Left lung (tissue), 10 donors: ENCODE results near the gene BMS1. TPM values are rescaled to one million over a fixed set of nuclear protein-coding genes. Genes with fewer than 3 reads are reported as not detected.
"Not testable (repeated sequence)": the region's sequence is repeated elsewhere in the genome, so short reads cannot be mapped to it uniquely, and the experiment has no call there.

Source experiments
- ATAC-seq: fragments of 200-7000 bp; cut with Tn5 transposase; one replicate; pipeline ENCODE4 v1.9.1; 2020; ENCODE audit warnings: moderate library complexity
- DNase-seq, 4 donors: peaks; one replicate each; pipeline ENCODE4 v3.0.0-alpha.2; 2013 to 2020
- H3K27ac ChIP-seq, 2 donors: fragments of 200-600 bp; sonication (generic) in 1 of 2; one replicate each; pipeline versions ENCODE4 v1.5.0 to v1.8.0; 2020 to 2021
- H3K27me3 ChIP-seq, 2 donors: fragments of 200-600 bp; sonication (generic) in 1 of 2; one replicate each; pipeline versions ENCODE4 v1.5.0 to v1.8.0; 2020 to 2021
- H3K36me3 ChIP-seq, 2 donors: fragments of 200-600 bp; sonication (generic) in 1 of 2; one replicate each; pipeline versions ENCODE4 v1.5.0 to v1.8.0; 2020 to 2021
- H3K4me1 ChIP-seq, 2 donors: fragments of 200-600 bp; one replicate each; pipeline ENCODE4 v1.8.0; 2021
- H3K4me3 ChIP-seq, 2 donors: fragments of 200-600 bp; sonication (generic) in 1 of 2; one replicate each; pipeline versions ENCODE4 v1.5.0 to v1.8.0; 2020 to 2021; ENCODE audit warnings: mild to moderate bottlenecking in 1 of 2
- H3K9me3 ChIP-seq, 2 donors: fragments of 200-600 bp; sonication (generic) in 1 of 2; one replicate each; pipeline versions ENCODE4 v1.5.0 to v1.8.0; 2020 to 2021
- intact Hi-C, 2 donors: fragments of 100-400 bp; cut with DNase I; formaldehyde crosslinking; loops; one replicate each; pipeline versions ENCODE4 v1.11.2 to v1.14.2; 2022
- polyA plus RNA-seq, 6 donors: library from polyadenylated mRNA; unstranded; fragments of 120-200 nt; gene quantifications; one replicate each; pipeline ENCODE4 v1.2.1, GENCODE V29; 2013; ENCODE audit not compliant: insufficient read length in 6 of 6
- total RNA-seq, 2 donors: library from RNA; stranded (reverse); fragmentation: NEBNext Ultra II Directional; extraction: Animal tissue kit (Norgen Biotek cat#: 25700); gene quantifications; one replicate each; pipeline ENCODE4 v1.2.1, GENCODE V29; 2021
- TF ChIP-seq, protein P1 (sequence below), 2 donors: fragments of 200-600 bp; sonication (generic) in 1 of 2; IDR thresholded peaks; one replicate each; pipeline versions ENCODE4 v1.5.0 to v1.8.0; 2021; ENCODE audit warnings: antibody characterized with exemption in 2 of 2
- donor health status: DM: no; HTN: yes; CAD: no.
- donor health status: DM: no; HTN: no; CAD: no.

The BMS1 gene
- total and polyA plus RNA-seq, 8 donors: 11.1 to 23.7 (median 21.9) TPM

DNA sequence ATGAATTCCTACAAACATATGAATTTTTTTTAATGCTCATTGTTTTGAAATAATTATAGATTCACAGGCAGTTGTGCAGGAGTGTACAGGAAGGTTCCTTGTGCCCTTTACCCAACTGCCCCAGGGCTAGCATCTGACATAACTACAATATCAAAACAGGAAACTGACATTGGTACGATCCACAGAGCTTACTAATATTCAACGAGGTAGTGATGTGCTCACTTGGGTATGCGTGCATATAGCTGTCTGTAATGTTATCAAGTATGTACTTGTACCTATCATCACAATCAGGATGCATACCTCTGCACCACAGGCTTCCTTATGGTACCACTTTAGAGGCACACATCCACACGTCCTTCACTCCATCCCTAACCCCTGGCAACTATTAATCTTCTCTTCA lies 68.3 kb downstream of the BMS1 start:
- Histone ChIP-seq H3K27ac (no peak overlapping the region), H3K36me3 (no peaks in the 10 kb centered on the region), H3K4me1 (no peaks in the 10 kb centered on the region), H3K4me3 (no peak overlapping the region), H3K27me3 (no peaks in the 10 kb centered on the region), H3K9me3 (no peaks in the 10 kb centered on the region)
- ATAC-seq (no peak), DNase-seq (no peak)
- TF ChIP-seq, protein P1, sequence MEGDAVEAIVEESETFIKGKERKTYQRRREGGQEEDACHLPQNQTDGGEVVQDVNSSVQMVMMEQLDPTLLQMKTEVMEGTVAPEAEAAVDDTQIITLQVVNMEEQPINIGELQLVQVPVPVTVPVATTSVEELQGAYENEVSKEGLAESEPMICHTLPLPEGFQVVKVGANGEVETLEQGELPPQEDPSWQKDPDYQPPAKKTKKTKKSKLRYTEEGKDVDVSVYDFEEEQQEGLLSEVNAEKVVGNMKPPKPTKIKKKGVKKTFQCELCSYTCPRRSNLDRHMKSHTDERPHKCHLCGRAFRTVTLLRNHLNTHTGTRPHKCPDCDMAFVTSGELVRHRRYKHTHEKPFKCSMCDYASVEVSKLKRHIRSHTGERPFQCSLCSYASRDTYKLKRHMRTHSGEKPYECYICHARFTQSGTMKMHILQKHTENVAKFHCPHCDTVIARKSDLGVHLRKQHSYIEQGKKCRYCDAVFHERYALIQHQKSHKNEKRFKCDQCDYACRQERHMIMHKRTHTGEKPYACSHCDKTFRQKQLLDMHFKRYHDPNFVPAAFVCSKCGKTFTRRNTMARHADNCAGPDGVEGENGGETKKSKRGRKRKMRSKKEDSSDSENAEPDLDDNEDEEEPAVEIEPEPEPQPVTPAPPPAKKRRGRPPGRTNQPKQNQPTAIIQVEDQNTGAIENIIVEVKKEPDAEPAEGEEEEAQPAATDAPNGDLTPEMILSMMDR (IDR thresholded peaks at IDR 0.05): no peak
- intact Hi-C loops: no loop called here

DNA sequence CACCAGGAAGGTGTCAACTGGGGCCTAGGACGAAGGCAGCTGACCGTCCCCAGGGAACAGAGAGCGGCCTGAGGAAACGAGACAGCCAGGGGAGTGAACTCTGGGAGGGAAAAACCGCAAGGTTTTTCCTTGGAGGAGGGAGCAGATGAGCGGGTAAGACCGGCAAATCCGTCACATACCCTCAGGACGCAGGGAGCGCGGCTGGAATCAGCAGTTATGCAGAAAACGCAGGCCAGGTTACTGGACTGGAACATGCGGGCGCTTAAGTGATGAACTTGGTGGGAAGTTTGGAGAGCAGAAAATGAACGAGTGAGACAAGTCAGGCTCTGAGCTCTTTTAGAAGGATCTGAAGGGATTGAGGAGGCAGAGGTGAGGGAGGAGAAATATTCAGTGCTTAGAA lies 76.7 kb downstream of the BMS1 start:
- Histone ChIP-seq H3K4me1 (no peaks in the 10 kb centered on the region), H3K27ac (no peak overlapping the region), H3K27me3 (peaks cover 0 to 49% of the 10 kb centered on the region in 2 donors), H3K4me3 (no peak overlapping the region), H3K36me3 (no peaks in the 10 kb centered on the region), H3K9me3 (no peaks in the 10 kb centered on the region)
- DNase-seq (no peak), ATAC-seq (no peak)
- TF ChIP-seq, protein P1 (IDR thresholded peaks at IDR 0.05): no peak
- intact Hi-C loops: no loop called here

DNA sequence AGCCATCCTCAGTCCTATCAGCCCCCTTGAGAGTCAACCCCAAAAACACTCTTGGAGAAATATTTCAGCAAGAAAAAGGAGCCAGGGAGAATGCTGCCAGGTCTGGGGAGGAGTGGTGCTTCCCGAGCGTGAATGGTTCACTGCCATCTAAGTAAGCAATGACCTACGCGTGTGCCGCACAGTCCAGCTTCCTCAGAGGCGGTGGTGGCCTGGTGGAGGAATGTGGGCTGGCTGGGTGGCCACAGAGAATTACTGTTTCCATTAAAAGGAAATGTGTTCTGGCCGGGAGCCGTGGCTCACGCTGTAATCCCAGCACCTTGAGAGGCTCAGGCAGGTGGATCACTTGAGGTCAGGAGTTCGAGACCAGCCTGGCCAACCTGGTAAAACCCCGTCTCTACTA lies 77.4 kb downstream of the BMS1 start:
- ATAC-seq, H3K27ac ChIP-seq, H3K36me3 ChIP-seq, DNase-seq, H3K9me3 ChIP-seq, H3K4me3 ChIP-seq, H3K4me1 ChIP-seq, intact Hi-C loops: not testable (repeated sequence)
- H3K27me3 ChIP-seq: peaks cover 3 to 57% of the 10 kb centered on the region in 2 donors

DNA sequence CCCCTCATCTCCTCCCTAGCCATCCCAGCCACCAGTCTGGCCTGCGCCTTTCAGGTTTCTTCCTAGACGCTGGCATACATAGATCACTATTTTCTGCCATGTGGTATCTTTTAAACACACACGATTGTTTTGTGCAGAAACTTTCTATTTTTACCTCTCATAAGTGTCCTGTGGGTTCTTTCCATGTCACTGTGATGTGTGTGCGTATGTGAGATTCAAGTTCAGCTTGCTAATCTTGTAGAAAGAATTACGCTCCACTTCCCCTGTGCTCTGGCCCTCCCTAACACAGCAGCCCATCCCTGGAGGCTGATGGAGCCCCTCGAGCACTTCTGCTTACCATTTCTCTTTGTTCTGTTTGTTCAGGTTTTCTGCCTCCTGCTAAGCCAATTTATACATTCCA lies 80.2 kb downstream of the BMS1 start:
- H3K9me3 ChIP-seq, ATAC-seq, H3K4me3 ChIP-seq, intact Hi-C loops, DNase-seq, H3K36me3 ChIP-seq, H3K27ac ChIP-seq: not testable (repeated sequence)
- Histone ChIP-seq H3K27me3 (peaks cover 19 to 75% of the 10 kb centered on the region in 2 donors), H3K4me1 (peaks cover 0 to 12% of the 10 kb centered on the region in 2 donors)

DNA sequence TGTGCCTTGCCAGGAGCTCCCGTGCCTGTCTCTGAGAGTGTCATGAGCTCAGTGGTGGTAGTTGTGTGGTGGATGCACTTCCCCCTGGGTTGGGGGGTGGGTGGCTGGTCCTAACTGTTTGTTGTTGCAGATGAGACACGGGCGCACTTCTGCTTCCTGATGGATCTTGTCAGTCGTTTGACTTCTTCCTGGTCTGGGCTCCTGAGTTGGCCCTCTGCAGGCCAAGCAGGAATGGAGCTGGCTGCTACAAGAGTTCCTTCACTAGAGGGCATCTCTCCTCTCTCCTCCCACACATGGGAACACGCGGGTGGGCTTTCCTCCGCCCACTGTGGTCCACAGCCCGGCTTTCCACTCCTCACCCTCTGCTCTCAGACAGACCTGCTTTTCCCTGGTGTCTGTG lies 82.0 kb downstream of the BMS1 start:
- H3K4me3 ChIP-seq: no peak overlapping the region
- no peaks in the 10 kb centered on the region for H3K36me3 ChIP-seq
- DNase-seq (no peak), ATAC-seq (no peak)
- TF ChIP-seq, protein P1 (IDR thresholded peaks at IDR 0.05): no peak
- H3K27ac ChIP-seq: no peak overlapping the region
- no peaks in the 10 kb centered on the region for H3K9me3 ChIP-seq
- peaks cover 19 to 65% of the 10 kb centered on the region in 2 donors for H3K27me3 ChIP-seq
- intact Hi-C loops: no loop called here
- peaks cover 0 to 12% of the 10 kb centered on the region in 2 donors for H3K4me1 ChIP-seq

DNA sequence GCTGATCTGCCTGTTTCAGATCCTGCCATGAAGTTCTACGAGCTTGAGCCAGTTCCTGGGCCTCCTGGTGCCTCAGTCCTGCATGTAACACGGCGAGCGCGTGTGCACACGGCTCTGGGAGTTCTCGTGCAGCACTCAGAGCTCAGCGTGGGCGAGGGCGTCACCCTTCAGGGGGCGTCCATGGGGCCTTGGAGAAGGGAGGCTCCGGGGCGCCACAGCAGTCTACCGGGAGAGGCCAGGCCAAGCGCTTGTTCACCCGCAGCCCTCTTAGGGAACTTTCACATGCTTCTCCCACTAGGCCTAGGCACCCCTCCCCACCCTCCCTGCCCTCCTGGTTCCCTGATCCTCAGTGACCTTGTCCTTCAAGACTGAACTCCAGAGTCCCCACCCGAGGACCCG lies 83.1 kb downstream of the BMS1 start:
- intact Hi-C loops: no loop called here

More for the DNA sequence above, 83.1 kb downstream of the BMS1 start:
- peaks cover 0 to 14% of the 10 kb centered on the region in 2 donors for H3K4me1 ChIP-seq
- DNase-seq (no peak), ATAC-seq (no peak)
- no peaks in the 10 kb centered on the region for H3K9me3 ChIP-seq
- H3K27me3 ChIP-seq: peaks cover 19 to 54% of the 10 kb centered on the region in 2 donors
- H3K36me3 ChIP-seq: no peaks in the 10 kb centered on the region
- TF ChIP-seq, protein P1 (IDR thresholded peaks at IDR 0.05): no peak
- H3K27ac ChIP-seq: no peak overlapping the region
- no peak overlapping the region for H3K4me3 ChIP-seq
